HCT116 (cell line): ENCODE data around the gene ARID1A. TPM values are rescaled to one million over a fixed set of nuclear protein-coding genes. Genes with fewer than 3 reads are reported as not detected.

Source experiments
- ATAC-seq: fragments of 200-7000 bp; cut with Tn5 transposase; 2 replicates; pipeline ENCODE4 v1.9.1; 2020; ENCODE audit warnings: mild to moderate bottlenecking, moderate library complexity
- BruUV-seq: library from RNA; stranded (reverse); fragments of 400-500 nt; replicated peaks from 2 replicates; lab custom pipeline; 2021; lab: Mats Ljungman, UMichigan
- CTCF ChIA-PET: fragments of 300-600 bp; sonication (Branson Sonifier 250); formaldehyde crosslinking; loops from one replicate; lab custom pipeline; 2021; ENCODE audit warnings: antibody characterized with exemption; lab: Charles Lee
- POLR2A ChIA-PET: fragments of 300-600, 350-600 bp; sonication (Branson Sonifier 250); formaldehyde crosslinking; loops from one replicate; lab custom pipeline; 2021; ENCODE audit warnings: antibody characterized with exemption; lab: Charles Lee
- RAD21 ChIA-PET, 2 experiments: fragments of 300-600 bp; sonication (Branson Sonifier 250); formaldehyde crosslinking; loops; one replicate each; lab custom pipeline; 2023; ENCODE audit warnings: low total read pairs in 2 of 2; ENCODE audit not compliant: uncharacterized antibody in 2 of 2, unreplicated experiment in 2 of 2, low non-redundant PET in 1 of 2; lab: Charles Lee
- DNase-seq: peaks from one replicate; pipeline ENCODE4 v3.0.0-alpha.2; 2010; ENCODE audit warnings: low read depth, low spot score
- H2AFZ ChIP-seq: fragments of 200-600 bp; shearing (Covaris generic), sonication (generic); 2 replicates; pipeline ENCODE4 v1.6.1; 2017; ENCODE audit warnings: low read depth, mixed run types, mixed read lengths, antibody characterized with exemption, low read length; ENCODE audit not compliant: poor library complexity, severe bottlenecking
- H3K27ac ChIP-seq: 2 replicates; pipeline ENCODE4 v1.5.1; 2012; ENCODE audit warnings: low read depth, low read length
- H3K27me3 ChIP-seq: fragments of 200-600 bp; sonication (generic); 2 replicates; pipeline ENCODE4 v1.6.1; 2016; ENCODE audit warnings: mixed run types, low read length, mixed read lengths; ENCODE audit not compliant: insufficient read depth
- H3K36me3 ChIP-seq, 2 experiments: fragments of 200-500 bp in 1 of 2; fragments of 200-600 bp in 1 of 2; sonication (Bioruptor generic) in 1 of 2; sonication (generic) in 1 of 2; 2 replicates each; pipeline versions ENCODE4 v1.5.1 to v1.6.1; 2014 to 2016; ENCODE audit warnings: low read length in 2 of 2, inconsistent platforms in 1 of 2, mixed read lengths in 1 of 2, mixed run types in 1 of 2; ENCODE audit not compliant: insufficient read depth in 2 of 2, control insufficient read depth in 1 of 2
- H3K4me1 ChIP-seq, 2 experiments: fragments of 200-600 bp in 1 of 2; sonication (generic) in 1 of 2; 2 replicates each; pipeline versions ENCODE4 v1.5.1 to v1.6.1; 2012 to 2017; ENCODE audit warnings: low read length in 2 of 2, inconsistent platforms in 1 of 2, mild to moderate bottlenecking in 1 of 2, mixed read lengths in 1 of 2, mixed run types in 1 of 2, moderate library complexity in 1 of 2; ENCODE audit not compliant: insufficient read depth in 2 of 2, control insufficient read depth in 1 of 2
- H3K4me2 ChIP-seq: fragments of 200-600 bp; sonication (generic); 2 replicates; pipeline ENCODE4 v1.6.1; 2017; ENCODE audit warnings: mixed run types, low read length, mixed read lengths
- H3K4me3 ChIP-seq, 2 experiments: fragments of 200-600 bp in 1 of 2; sonication (generic) in 1 of 2; replicated peaks in 1 of 2; 2 replicates each; pipeline ENCODE4 v1.5.1; 2011 to 2016; ENCODE audit warnings: low read length in 2 of 2, control low read depth in 1 of 2, low read depth in 1 of 2, mild to moderate bottlenecking in 1 of 2, mixed read lengths in 1 of 2, mixed run types in 1 of 2
- H3K79me2 ChIP-seq: fragments of 200-600 bp; sonication (generic); 2 replicates; pipeline ENCODE4 v1.6.1; 2017; ENCODE audit warnings: mild to moderate bottlenecking, mixed run types, low read length, moderate library complexity, mixed read lengths; ENCODE audit not compliant: insufficient read depth
- H3K9ac ChIP-seq: fragments of 200-600 bp; sonication (generic); 2 replicates; pipeline ENCODE4 v1.6.1; 2016; ENCODE audit warnings: low read length, mixed read lengths
- H3K9me2 ChIP-seq: fragments of 200-600 bp; sonication (generic), shearing (Covaris generic); 2 replicates; pipeline ENCODE4 v1.6.1; 2017; ENCODE audit warnings: mixed run types, mild to moderate bottlenecking, moderate library complexity; ENCODE audit not compliant: insufficient read depth
- H3K9me3 ChIP-seq, 2 experiments: fragments of 200-500 bp in 1 of 2; fragments of 200-600 bp in 1 of 2; sonication (Bioruptor generic) in 1 of 2; sonication (generic) in 1 of 2; 2 replicates each; pipeline ENCODE4 v1.6.1; 2014 to 2017; ENCODE audit warnings: low read length in 2 of 2, mixed read lengths in 2 of 2, inconsistent platforms in 1 of 2, low read depth in 1 of 2, mild to moderate bottlenecking in 1 of 2, mixed run types in 1 of 2, moderate library complexity in 1 of 2; ENCODE audit not compliant: control insufficient read depth in 1 of 2, insufficient read depth in 1 of 2
- H4K20me1 ChIP-seq: fragments of 200-600 bp; sonication (generic), shearing (Covaris generic); 2 replicates; pipeline ENCODE4 v1.6.1; 2017; ENCODE audit warnings: mixed run types, mild to moderate bottlenecking, moderate library complexity; ENCODE audit not compliant: insufficient read depth
- EGR1 ChIP-seq: IDR thresholded peaks from 2 replicates; pipeline ENCODE4 v1.6.1; 2012; ENCODE audit warnings: low read depth
- JUND ChIP-seq: IDR thresholded peaks from 2 replicates; pipeline ENCODE4 v1.6.1; 2012
- SRF ChIP-seq: IDR thresholded peaks from 2 replicates; pipeline ENCODE4 v1.6.1; 2012; ENCODE audit warnings: low read depth
- intact Hi-C: fragments of 100-400 bp; cut with micrococcal nuclease; formaldehyde crosslinking; loops from 2 replicates; pipeline ENCODE4 v1.10.0; 2022
- total RNA-seq: library from RNA; stranded (reverse); gene quantifications from one replicate; pipeline ENCODE4 v1.2.1, GENCODE V29; 2021; ENCODE audit not compliant: unreplicated experiment
- TF ChIP-seq, protein P1 (sequence below), 3 experiments: fragments of 200-600 bp in 1 of 3; sonication (generic) in 1 of 3; IDR thresholded peaks in 2 of 3; conservative IDR thresholded peaks in 1 of 3; 2 replicates each; pipeline ENCODE4 v1.5.1; 2012 to 2017; ENCODE audit warnings: low read depth in 2 of 3, low read length in 2 of 3, antibody characterized with exemption in 1 of 3, borderline replicate concordance in 1 of 3, control low read depth in 1 of 3, mild to moderate bottlenecking in 1 of 3, mixed read lengths in 1 of 3, mixed run types in 1 of 3, moderate library complexity in 1 of 3; ENCODE audit not compliant: insufficient read depth in 1 of 3

Gene ARID1A
- total RNA-seq, 1 experiment from 2014 or later = 62.8 TPM

DNA sequence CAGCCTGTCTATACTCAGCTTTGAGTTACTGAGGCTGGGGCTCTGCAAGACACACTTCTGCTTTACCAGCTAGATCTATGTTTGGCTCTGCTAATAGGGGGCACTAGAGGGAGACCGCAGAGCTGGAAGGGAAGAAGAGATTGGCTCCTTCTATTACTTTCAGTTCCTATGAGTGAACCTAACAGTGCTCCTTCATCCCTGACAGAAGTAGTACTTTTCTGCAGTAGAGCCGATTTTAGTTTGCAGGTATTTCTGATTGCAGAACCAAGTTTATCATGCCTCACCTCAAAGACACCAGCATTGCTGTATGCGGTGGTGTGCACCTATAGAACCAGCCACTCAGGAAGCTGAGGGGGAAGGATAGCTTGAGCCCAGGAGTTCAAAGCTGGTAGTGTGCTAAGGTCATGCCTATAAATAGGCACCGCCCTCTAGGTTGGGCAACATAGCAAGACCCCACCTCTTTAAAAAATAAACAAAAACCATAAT, 125.0 kb downstream of the ARID1A start:
- TF ChIP-seq, protein P1, sequence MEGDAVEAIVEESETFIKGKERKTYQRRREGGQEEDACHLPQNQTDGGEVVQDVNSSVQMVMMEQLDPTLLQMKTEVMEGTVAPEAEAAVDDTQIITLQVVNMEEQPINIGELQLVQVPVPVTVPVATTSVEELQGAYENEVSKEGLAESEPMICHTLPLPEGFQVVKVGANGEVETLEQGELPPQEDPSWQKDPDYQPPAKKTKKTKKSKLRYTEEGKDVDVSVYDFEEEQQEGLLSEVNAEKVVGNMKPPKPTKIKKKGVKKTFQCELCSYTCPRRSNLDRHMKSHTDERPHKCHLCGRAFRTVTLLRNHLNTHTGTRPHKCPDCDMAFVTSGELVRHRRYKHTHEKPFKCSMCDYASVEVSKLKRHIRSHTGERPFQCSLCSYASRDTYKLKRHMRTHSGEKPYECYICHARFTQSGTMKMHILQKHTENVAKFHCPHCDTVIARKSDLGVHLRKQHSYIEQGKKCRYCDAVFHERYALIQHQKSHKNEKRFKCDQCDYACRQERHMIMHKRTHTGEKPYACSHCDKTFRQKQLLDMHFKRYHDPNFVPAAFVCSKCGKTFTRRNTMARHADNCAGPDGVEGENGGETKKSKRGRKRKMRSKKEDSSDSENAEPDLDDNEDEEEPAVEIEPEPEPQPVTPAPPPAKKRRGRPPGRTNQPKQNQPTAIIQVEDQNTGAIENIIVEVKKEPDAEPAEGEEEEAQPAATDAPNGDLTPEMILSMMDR (IDR thresholded peaks at IDR 0.05 in 2 of 3, conservative IDR thresholded peaks at IDR 0.05 in 1 of 3; ENCODE audit: borderline replicate concordance in 1 of 3, insufficient read depth in 1 of 3, low read depth in 2 of 3, low read length in 2 of 3) = peak; percentile 3 to 23 (median 14); a peak in 1 of 6 replicates
- no peak for TF ChIP-seq SRF
- TF ChIP-seq, all 23 proteins: peak for 1
- Histone ChIP-seq H3K79me2 (no peaks in the 10 kb centered on the region), H3K9me3 (no peaks in the 10 kb centered on the region), H3K4me2 (no peak overlapping the region), H3K27ac (no peak overlapping the region), H3K9me2 (no peaks in the 10 kb centered on the region), H3K9ac (no peak overlapping the region), H3K27me3 (no peaks in the 10 kb centered on the region), H3K4me3 (no peak overlapping the region), H3K36me3 (no peaks in the 10 kb centered on the region), H2AFZ (no peak overlapping the region), H4K20me1 (no peaks in the 10 kb centered on the region), H3K4me1 (peaks cover 12 to 23% of the 10 kb centered on the region in 2 experiments)
- BruUV-seq = no TSS peak
- RAD21 ChIA-PET = interaction anchor here in 1 of 2 experiments (0.5 kb wide), 1 partner anchor 25 kb away, joined by 3 read pairs; no protein-coding TSS in a partner anchor
- POLR2A ChIA-PET = no interaction called here
- intact Hi-C loops = no loop called here
- CTCF ChIA-PET = interaction anchor here (0.7 to 2.4 kb wide), 2 partner anchors 10 to 143 kb away, joined by 3 to 10 read pairs; no protein-coding TSS in a partner anchor
- DNase-seq (no peak), ATAC-seq (peak; percentile 62)

DNA sequence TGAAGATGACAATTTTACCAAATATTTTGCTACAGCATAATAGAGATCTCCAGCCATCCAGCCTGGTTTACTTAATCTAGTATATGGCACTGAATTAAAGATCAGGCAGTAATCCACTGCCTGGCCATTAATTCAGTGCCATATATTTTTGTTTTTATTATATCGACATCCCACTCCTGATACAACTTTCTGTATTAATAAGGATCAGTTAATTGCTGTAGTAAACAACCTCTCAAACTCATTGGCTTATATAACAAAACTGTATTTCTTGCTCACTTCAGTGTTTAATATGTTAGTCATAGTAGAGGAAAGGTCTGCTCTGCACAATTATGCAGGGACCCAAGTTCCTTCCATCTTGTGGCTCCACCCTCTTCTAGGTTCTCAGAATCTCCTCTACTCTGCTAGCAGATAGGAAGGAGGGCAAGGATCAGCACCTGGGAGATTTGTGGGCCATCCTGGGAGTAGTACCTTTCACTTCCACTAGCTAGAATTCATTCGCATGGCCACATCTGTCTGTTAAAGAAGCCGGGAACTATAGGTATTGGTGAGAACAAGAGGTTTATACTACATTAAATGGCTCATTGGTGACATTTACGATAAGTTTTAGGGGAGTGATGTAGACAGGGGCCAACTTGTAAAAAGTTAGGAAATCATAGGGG, 127.1 kb downstream of the ARID1A start:
- ChIA-PET POLR2A (interaction anchor here (1.0 kb wide), 1 partner anchor 14 kb away, joined by 3 read pairs; no protein-coding TSS in a partner anchor), CTCF (interaction anchor here (1.4 kb wide), 1 partner anchor 13 kb away, joined by 4 read pairs; no protein-coding TSS in a partner anchor), RAD21 (no interaction called here)
- no peak for ATAC-seq
- Histone ChIP-seq H3K27ac (no peak overlapping the region), H4K20me1 (no peaks in the 10 kb centered on the region), H3K9ac (no peak overlapping the region), H3K9me3 (no peaks in the 10 kb centered on the region), H3K4me3 (no peak overlapping the region), H3K4me2 (no peak overlapping the region), H3K4me1 (peaks cover 21 to 34% of the 10 kb centered on the region in 2 experiments), H3K9me2 (no peaks in the 10 kb centered on the region), H3K27me3 (no peaks in the 10 kb centered on the region), H3K36me3 (no peaks in the 10 kb centered on the region), H3K79me2 (peaks cover 11% of the 10 kb centered on the region), H2AFZ (no peak overlapping the region)
- intact Hi-C loops = no loop called here
- TF ChIP-seq JUND (no peak), EGR1 (no peak)
- TF ChIP-seq, protein P1 (IDR thresholded peaks at IDR 0.05 in 2 of 3, conservative IDR thresholded peaks at IDR 0.05 in 1 of 3; ENCODE audit: borderline replicate concordance in 1 of 3, insufficient read depth in 1 of 3, low read depth in 2 of 3, low read length in 2 of 3) = peak in 1 of 3 experiments; percentile 22; a peak in 1 of 6 replicates
- BruUV-seq = no TSS peak
- no peak for DNase-seq
